ENCODE data around the gene DNAH17.

DNA sequence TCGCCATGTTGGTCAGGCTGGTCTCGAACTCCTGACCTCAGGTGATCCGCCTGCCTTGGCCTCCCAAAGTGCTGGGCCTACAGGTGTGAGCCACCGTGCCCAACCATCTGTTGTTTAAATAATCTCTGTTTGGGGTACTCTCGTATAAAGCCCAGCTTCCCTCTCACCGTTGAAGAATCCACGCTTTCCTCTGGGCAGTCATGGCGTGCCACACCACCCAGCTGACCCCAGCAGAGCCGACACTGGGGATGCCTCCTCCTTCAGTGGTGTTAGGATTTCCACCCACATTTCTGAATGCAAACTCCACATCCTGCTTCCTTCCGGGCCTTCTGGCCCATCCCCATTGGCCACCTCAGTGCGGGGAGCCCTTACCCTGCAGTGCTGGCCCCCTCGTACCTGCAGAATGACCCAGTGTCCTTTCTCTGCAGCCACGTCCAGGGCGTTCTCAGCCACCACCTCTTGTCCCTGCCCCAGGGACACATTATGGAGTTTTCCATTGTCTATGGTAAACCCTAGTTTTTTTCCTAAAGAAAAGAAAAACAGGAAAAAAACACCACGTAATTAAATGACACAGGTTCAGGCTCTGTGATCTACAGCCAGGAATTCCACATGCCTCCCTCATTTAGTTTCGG, 138.4 kb downstream of the DNAH17 start:
- TF ChIP-seq CTCF (conservative IDR thresholded peaks at IDR 0.05; ENCODE audit: low read depth, low read length) (no peak), EZH2 (IDR thresholded peaks at IDR 0.05; ENCODE audit: borderline replicate concordance, low read depth, low read length, poor library complexity, severe bottlenecking) (no peak)
